Embryonic facial prominence (tissue), 1 donor: ENCODE data around the gene SPECC1L.

Source experiments
- DNase-seq: peaks from one replicate; pipeline ENCODE4 v3.0.0-alpha.2; 2016; ENCODE audit errors: extremely low spot score

The SPECC1L gene

DNA sequence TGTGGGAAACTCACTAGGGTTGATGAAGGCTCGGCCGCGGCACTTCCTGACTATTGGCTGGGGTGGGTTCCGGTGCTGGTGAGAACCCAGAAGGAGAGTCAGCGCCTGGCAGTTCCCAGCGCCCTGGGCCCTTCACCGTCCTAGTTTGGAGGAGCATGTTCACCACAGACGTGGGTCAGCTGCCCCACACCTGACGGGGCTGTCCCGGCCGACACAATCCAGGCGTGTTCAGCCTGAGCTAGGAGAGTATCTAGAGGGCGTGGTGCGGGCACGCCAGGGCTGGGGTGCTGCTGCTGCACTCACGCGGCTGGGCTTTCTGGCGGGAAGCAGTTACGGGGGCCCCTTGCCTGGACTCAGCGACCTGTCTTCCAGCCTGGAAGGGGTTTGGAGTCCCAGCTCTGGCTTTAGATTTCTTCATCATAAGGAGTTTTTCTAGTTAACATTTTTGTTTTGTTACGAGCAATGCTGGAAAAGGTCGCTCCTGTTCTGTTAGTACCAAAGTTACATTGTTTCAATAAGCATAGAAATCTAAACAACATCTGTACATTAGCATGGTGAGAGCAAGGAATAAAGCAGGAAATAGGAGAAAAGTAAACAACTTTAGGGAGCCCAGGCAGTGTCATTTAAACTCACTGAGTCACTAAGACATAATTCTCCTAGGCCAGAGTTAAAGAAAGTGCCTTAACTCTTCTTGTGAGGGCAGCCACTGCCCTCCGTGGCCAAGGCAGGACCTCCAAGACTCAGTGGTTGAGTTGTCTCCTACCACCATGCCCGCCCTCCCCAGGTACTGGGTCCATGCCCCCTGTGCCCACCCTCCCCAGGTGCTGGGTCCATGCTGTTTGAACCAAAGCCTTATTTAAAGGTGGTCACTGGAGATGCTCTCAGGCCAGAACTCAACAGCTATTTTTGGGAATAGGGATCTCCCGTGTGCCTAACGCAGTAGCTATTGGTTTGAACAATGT, 144.6 kb downstream of the SPECC1L start:
- DNase-seq: no peak

DNA sequence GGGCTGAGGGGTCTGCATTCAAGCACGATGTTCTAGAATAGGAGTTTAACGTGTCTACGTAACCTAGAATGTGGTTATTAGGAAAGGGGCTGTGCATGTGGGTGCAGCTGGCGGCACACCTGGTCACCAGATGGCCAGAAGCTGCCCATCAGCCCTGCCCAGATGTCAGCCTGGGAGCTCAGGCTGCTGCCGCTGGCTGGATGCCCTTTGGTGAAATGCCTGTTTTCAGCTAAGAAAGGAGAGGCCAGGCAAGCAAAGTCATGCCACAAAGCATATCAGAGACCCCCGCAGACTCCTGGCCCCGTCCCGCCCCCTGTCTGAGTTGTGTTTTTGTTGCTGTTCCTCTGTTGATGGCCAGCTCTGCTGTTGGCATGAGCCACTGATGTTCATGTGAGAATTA, 145.5 kb downstream of the SPECC1L start:
- no peak for DNase-seq

DNA sequence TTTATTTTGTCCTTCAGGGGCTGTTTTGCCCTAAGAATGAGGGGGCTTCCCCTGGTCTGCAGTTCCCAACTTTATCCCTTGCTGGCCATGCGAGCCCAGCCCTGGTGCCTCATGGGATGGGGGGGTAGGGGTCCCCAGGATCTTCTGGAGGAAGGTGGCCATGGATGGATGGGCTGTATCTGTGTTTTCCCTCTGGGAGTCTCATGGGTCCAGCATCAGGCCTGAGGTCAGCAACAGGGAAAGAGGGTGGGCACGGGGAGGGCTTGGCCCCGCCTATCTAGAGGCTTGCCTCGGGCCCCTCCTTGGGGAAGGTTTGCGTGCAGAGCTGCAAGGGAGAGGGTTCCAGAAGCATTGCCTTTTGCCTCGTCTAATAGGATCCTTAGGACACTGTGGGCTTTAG, 146.0 kb downstream of the SPECC1L start:
- DNase-seq: no peak

DNA sequence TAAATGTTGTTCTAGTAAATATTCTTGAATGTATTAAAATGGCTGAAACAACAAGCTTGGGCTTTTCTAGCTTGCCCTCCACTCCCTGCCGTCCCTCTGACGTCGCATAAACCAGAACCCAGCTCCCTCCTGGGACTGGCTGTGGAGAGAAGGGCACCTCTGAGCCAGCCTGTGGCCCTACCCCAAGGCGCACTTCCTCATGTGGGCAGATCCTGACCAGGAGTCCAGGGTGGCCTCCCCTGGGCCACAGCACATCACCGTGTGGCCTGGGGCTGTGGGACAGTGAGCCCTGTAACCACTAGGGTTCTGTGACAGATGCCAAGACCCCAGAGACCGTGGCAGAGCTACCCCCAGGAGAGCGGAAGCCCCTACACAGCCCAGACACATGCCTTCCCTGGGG, 146.6 kb downstream of the SPECC1L start:
- DNase-seq: no peak

DNA sequence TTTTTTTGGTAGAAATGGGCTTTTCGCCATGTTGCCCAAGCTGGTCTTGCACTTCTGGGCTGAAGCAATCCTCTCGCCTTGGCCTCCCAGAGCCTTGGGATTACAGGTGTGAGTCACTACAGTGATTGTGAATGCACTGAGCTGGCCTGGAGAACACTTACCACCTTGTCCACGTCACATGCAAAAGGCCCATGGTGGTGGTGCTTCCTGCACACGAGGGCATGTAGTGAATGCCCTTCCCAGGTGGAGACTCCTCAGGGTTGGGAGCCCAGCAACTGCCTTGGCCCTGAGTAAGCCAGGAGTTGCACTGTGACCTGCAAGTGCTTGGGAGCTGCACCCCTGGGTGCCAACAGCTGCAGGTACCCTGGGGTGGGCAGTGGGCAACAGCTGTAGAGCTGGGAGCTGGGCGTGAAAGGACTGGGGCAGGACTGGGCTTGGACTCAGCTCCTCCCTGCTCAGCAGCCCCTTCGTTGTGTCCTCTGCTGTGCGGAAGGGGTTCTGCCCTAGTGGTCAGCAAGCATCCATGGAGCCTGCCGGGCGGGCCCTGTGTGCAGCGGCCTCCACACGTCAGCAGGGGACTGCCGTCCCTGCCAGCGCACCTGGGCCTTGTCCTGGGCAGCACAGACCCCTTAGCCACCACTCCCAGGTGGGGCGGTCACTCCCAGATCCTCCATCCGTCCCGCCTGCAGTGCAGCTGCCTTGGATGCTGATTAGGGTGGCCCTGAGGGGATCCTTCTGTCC, 147.4 kb downstream of the SPECC1L start:
- DNase-seq: no peak

DNA sequence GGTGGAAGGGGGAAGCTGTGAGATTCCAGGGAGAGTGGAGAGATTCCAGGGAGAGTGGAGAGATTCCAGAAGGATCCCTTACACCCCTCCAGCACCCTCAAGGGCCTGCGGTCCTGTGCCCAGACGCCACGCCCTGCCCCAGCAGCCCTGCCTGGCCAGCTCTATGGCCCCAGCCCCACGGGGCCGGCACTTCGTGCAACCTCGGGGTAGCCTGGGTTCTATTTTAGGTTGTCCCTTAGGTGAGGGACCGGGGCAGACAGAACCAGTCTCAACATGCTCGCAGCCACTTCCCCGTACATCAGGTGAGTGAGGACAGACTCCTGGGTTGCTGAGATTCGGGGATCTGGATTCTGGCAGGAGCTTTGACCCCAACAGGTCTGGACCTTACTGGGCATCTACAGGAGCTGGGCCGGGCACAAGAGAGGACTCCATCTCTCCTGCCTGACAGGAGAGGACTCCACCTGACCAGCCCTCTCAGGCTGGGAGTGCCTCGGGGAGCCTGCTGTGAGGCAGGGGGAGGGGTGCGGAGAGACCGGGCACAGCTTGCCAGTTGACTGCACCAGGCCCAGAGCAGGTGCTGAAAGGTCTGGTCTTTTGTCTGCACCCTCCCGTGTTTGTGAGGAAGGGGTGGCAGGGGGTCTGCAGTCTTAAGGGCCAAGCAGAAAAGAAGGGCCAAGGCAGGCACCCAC, 148.3 kb downstream of the SPECC1L start:
- DNase-seq: no peak

DNA sequence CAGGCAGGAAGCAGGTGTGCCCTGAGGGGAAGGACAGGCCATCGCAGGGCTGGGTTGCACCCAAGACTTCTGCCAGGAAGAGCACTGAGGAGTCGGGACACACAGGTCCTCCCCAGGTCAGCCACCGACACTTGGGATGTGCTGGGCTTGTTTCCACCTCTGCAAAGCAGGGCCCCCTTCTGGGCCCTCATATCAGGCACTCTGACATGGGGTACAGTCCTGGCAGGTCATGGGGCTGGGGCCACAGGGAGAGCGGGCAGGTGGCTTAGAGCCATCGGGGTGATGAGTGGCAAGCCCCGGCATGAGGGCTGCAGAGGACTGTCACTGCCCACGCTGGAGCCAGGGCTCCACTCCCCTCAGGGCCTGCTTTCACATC, 148.8 kb downstream of the SPECC1L start:
- DNase-seq: no peak

DNA sequence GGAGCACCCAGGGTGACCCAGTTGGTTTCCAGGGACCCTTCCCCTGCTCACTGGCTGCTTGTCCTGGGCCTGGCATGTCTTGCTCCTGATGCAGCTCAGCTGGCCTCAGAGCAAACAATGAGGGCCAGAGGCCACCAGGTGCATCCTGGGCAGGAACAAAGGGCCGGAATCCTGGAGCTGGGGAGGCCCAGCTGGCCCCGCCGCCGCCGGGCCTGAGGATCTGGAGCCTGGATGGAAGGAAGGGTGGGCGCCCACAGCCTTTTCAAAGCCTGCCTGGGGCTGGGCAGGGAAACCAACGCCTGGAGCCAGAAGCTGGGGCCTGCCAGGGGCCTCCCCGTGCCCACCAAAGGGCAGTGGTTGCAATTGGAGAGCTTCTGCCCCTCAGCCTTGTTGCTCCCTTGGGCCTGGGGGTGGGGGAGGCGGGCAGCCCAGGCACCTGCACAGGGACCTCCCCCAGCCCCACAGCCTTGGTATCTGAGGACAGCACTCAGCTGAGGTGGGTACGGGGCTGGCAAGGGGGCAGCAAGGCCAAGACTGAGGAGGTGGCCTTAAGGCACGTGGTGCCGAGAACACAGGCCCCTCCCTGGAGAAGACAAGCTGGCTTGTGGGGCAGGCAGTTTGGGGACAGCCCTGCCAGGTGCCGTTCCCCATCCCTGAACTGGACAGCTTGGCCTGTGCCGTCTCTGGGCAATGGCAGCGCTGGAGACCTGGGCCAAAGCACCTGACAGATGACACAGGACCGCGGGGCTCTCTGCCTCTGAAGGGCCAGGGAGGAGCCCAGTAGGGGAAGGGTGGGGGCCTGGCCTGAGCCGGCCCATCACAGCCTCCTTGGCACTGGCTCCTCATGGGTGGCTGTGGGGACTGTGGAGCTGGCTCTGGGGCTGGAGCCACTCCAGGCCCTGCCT, 149.7 kb downstream of the SPECC1L start:
- DNase-seq: no peak

DNA sequence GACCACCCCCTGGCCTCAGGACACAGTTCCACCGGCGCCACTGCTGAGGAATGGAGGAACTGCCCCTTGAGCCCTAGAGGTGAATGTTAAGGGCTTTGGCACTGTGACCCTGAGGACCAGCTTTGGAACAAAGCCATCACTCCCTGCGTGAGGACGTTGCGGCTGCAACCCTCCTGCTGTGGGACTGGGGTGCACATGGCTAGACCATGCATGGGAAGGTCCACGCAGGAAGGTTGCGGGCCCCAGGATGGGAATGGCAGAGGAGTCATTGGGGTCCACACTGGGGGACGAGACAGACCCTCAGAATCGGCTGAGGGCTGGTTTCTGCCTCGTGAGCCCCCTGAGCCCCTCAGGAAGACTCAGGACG, 150.3 kb downstream of the SPECC1L start:
- DNase-seq: no peak

DNA sequence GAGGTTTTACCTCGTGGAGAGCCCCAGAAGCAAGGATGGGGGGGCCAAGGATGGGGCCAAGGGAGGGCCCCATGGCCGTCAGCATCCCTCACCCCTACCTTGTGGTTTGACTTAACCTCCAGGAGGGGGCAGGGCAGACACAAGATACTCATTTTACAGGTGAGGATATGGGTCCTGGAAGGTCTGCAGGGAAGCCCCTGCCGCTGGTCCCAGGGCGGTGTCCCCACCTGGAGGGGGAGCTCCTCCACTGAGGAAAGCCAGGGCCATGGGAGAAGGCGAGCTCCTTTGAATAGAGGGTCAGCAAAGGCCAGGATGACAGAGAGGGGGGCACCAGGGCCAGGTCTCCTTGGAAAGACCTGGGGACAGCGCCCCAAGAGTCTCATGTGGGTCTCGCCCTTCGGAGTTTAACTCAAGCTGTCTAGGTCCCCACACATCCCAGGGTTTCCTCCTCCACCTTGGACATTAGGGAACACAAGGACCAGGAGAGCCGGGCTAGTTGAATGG, 150.8 kb downstream of the SPECC1L start:
- no peak for DNase-seq

DNA sequence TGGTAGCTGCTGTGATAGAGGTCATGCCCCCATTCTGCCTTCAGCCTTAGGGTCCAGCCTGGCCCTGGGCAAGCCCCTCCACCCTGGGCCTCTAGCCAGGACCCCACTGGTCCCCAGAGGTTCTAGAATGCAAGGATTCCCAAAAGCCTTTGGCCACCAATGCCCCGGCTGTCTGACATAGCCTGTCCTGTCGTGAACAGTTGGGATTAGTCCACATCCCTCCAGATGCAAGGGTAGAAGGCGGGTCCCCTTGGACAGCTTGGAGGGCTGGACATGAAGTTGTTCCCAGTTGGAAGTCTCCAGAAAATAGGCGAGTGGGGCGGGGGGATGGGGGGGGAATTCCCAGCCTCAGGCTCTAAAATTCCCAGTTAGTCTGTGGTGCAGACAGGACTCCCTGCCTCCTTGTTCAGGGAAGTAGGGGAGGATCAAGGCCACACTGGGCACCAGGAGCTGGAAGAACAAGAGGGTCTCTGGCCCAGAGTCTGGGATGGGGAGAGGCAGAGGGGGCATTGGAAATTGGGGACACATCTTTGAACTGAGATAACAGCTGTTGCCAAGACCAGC, 151.6 kb downstream of the SPECC1L start:
- DNase-seq: no peak

DNA sequence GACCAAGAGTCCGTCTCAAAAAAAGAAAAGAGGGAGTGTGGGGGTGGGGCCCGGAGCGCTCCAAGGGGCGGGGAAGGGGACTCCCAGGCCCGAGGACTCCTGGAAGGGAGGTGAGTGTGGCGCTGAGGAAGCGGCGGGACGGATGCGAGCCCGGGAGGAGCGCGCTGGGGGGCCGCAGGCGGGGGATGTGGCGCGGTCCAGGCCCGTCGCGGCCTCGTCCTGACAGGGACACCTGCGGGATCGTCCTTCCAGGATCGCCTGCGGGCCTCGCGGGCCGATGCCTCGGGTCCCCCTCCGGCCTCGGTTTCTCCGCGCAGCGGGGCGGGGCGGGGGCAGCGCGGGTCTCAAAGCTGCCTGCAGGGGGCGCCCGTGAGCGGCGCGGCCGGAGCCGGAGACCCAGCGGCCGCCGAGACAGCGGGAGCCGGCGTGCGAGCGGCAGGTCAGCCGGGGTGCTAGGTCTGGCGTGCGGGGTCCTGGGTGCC, 152.9 kb downstream of the SPECC1L start:
- no peak for DNase-seq

DNA sequence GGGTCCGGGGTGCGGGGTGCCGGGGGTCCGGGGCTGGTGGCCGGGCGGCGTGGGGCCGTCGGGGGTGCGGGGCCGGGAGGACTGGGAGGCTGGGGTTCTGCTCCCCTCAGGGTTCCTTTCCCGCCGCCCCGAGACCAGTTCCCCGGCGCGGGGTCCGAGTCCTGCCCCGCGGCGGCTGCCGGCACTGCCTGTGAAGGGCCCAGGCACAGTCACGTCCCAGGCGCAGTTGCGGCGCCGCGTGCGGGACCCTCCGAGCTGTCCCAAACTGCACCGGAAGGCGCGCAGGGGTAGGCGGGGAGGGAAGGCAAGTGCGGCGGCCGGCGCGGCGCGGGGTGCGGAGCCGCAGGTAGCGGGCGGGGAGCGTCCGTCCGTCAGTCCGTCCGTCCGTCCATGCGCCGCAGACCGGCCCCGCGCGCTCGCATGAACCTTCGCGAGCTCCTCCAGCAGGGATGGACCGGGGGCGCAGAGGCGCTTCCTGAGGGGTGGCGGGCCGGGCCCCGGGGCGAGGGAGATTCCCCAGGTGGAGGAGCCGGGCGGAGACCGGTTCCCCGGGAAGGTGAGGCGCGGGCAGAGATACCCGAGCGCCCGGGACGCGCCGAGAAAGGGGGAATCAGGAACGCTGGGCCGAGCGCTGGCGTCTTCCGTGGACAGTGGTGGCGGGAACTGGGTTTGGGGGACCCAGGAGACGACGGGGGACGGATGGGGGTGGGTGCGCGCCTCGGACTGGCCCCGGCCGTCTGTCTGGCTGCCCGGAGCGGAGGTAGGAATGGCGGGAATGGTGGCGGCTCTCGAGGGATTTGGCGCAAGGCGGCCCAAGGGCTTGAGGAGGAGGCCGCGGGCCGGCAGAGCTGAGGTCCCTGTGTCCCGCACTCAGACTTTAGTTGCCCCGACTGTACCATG, 153.6 kb downstream of the SPECC1L start:
- no peak for DNase-seq

DNA sequence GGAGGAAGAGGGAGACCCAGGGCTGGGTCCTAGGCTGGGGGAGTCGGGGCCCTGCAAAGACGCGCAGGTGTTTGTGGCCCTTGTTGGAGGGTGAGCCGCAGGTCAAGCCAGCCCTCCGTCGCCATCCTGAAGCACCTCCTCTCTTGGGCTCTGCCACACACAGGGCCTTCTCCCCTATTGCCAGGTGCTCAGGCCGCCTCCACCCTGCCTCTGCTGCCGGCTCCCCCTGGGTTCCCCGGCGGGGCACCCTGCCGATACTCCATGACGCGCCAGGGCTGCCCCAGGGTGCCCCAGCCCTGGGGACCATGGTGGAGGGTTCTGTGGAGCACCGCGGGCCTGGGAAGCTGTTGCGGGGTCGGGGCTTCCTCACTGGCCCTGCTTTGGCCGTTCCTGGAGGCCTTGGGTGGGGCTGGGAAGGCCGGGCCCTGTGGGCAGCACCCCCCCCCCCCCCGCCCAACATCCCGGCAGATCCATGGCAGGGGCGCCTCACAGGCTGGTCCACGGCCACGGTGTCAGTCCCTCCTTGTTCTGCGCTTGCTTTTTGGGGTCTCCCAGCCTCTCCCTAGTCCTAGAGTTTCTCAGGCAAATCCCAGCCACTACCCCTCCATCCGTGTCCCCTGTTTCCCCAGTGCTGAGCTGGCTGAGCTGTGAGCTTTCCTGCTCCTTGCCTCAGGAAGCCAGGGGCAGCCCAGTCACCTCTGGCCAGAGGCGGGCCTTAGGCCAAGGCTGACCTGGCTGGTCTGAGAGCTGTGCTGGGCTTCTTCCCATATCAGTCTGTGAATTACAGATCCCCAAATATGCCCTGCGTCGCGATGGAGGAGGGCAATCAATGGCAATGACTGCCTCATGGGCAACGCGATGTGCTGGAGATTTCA, 154.5 kb downstream of the SPECC1L start:
- no peak for DNase-seq

DNA sequence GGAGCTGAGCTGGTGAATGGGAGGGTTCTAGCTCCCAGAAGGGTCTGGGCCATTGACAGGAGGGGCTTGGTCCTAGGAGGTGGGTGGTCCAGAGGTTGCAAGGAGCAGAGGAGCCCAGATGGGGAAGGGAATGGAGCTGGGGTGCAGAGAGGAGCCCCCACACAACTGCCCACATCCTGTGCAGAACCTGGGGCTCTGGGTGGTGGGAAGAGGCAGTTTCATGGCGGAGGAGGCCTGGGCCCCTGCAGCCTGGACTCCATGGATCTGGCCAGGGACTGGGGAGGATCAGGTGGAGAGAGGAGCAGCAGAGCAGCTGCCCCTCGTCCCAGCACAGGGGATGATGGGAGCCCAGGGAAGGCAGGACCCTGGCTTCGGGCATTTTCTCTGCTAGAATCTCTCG, 155.8 kb downstream of the SPECC1L start:
- DNase-seq: no peak

DNA sequence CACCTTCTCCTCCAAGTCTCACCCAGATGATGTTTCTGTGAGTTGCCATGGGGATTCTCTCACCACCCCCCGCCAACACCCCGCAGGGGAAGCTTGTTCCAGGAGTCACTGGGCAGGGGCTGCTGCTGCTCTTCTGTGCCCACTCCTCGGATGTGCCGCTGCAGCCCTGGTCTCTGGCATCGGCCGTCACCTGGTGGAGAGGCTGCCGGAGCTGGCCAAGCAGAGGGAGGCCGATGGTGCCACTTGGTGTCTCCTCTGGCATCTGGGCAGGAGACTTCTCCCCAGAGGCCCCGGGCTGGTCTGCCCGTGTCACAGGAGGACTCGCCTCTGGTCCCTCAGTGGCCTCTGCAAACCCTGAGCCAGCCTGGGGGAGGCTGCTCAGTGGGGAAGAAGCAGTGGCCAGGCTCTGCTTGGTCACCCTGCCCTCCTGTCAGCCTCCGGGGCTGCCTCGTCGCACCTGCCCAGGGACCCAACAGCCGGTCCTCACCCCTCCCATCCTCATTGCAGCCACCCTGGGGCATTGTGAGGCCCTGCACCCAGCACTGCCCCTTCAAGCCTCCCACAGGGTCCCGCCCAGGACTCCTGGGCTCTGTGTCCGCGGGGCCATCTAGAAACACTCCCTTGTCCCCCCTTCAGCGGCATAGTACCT, 156.3 kb downstream of the SPECC1L start:
- no peak for DNase-seq

DNA sequence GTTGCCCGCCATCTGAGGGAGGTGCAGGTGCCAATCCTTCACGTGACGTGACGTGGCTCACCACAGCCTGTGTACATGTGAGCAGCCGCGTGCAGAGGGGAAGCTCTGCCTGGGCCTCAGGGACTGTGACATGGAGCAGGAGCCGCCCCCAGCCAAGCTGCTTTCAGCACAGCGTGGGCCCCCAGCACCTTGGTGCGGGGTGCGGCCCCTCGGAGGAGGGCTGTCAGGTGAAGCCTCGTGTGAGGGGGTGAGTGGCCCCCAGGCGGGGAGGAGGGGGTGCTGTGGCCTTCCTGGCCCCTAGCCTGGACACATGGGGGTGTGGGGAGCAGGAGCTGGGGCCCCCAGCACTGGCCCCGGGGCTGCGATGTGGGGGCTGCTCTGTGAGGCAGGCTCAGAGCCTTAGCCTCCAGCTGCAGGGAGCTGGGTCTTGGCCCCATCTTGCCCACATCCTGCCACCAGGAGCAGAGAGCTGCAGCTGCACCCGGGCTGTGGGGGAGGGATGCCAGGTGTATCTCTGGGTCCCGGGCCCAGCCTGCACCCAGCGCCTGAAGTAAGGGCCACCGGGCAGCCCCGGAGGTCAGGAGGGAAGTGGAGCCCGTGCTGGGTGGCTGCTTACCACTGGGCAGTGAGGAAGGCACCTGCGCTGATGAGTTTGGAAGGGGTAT, 157.0 kb downstream of the SPECC1L start, which contains the start of gene ADORA2A:
Gene ADORA2A, plus strand, starts transcription at position 100 of the 665 bp plus-strand sequence. CDS start 5,806 bp downstream, outside the sequence.
- no peak for DNase-seq
